Endodermal cell (in vitro differentiated cells): ENCODE results near the gene ARID5B. TPM values are rescaled to one million over a fixed set of nuclear protein-coding genes. Genes with fewer than 3 reads are reported as not detected.

ENCODE experiments used
- DNase-seq: peaks from one replicate; pipeline ENCODE4 v3.0.0-alpha.2; 2017
- H3K27ac ChIP-seq: 2 replicates; pipeline ENCODE4 v1.5.1; 2013; ENCODE audit warnings: mild to moderate bottlenecking, low read depth, low read length, moderate library complexity
- H3K27me3 ChIP-seq: 2 replicates; pipeline ENCODE4 v1.6.1; 2013; ENCODE audit warnings: mild to moderate bottlenecking, low read length, moderate library complexity; ENCODE audit not compliant: insufficient read depth, control insufficient read depth, poor library complexity, severe bottlenecking
- H3K36me3 ChIP-seq: 2 replicates; pipeline ENCODE4 v1.7.0; 2013; ENCODE audit warnings: mild to moderate bottlenecking, low read length, moderate library complexity; ENCODE audit not compliant: control insufficient read depth, insufficient read depth
- H3K4me1 ChIP-seq: one replicate; pipeline ENCODE4 v1.7.0; 2013; ENCODE audit warnings: low read length; ENCODE audit not compliant: control insufficient read depth, insufficient read depth
- H3K4me3 ChIP-seq: 2 replicates; pipeline ENCODE4 v1.5.1; 2013; ENCODE audit warnings: mild to moderate bottlenecking, low read length, moderate library complexity
- H3K9ac ChIP-seq: 2 replicates; pipeline ENCODE4 v1.6.1; 2013; ENCODE audit warnings: mild to moderate bottlenecking, low read length, moderate library complexity; ENCODE audit not compliant: poor library complexity, severe bottlenecking; ENCODE audit errors: extremely low read depth
- H3K9me3 ChIP-seq: 2 replicates; pipeline ENCODE4 v1.6.1; 2013; ENCODE audit warnings: mild to moderate bottlenecking, low read length, moderate library complexity; ENCODE audit not compliant: control insufficient read depth
- H3K27ac Mint-ChIP-seq: 2 replicates; pipeline ENCODE4 v1.8.0; 2020; ENCODE audit warnings: mixed read lengths
- H3K27me3 Mint-ChIP-seq: 2 replicates; pipeline ENCODE4 v1.8.0; 2021; ENCODE audit warnings: mild to moderate bottlenecking, mixed read lengths; ENCODE audit not compliant: insufficient read depth
- H3K36me3 Mint-ChIP-seq: 2 replicates; pipeline ENCODE4 v1.8.0; 2020; ENCODE audit warnings: low read depth, mixed read lengths
- H3K4me1 Mint-ChIP-seq: 2 replicates; pipeline ENCODE4 v1.8.0; 2020; ENCODE audit warnings: mixed read lengths
- H3K4me3 Mint-ChIP-seq: 2 replicates; pipeline ENCODE4 v1.8.0; 2020; ENCODE audit warnings: mild to moderate bottlenecking, moderate library complexity, mixed read lengths
- H3K9me3 Mint-ChIP-seq: 2 replicates; pipeline ENCODE4 v1.8.0; 2020; ENCODE audit warnings: mild to moderate bottlenecking, mixed read lengths
- CTCF ChIP-seq: fragments of 200-600 bp; sonication (generic); conservative IDR thresholded peaks from 2 replicates; pipeline ENCODE4 v1.5.0; 2021; ENCODE audit warnings: antibody characterized with exemption, mild to moderate bottlenecking
- WGBS, 2 experiments: methylation state at CpG; one replicate each; pipeline versions ENCODE4 v1.1.5 to v1.1.7; 2013; ENCODE audit warnings: missing lambda C conversion rate in 2 of 2, mixed read lengths in 1 of 2; ENCODE audit not compliant: insufficient coverage in 1 of 2, insufficient read length in 1 of 2; 5-methylcytosine and 5-hydroxymethylcytosine counted together
- total RNA-seq, 2 donors: library from RNA; stranded (reverse); fragmentation: NEBNext Ultra II Directional in 1 of 2; extraction: Animal tissue kit (Norgen Biotek cat#: 25700) in 1 of 2; gene quantifications; 2 replicates in 1 of 2; 3 replicates in 1 of 2; pipeline ENCODE4 v1.2.1, GENCODE V29; 2021

The ARID5B gene
- total RNA-seq, 2 donors from 2014 or later, result 1.2 to 1.8 TPM

- Histone ChIP-seq H3K36me3 (no peaks in the 10 kb centered on the region), H3K4me3 (no peak overlapping the region), H3K9me3 (no peaks in the 10 kb centered on the region), H3K27me3 (no peaks in the 10 kb centered on the region), H3K4me1 (no peaks in the 10 kb centered on the region), H3K27ac (no peak overlapping the region), H3K9ac (no peak overlapping the region)
- TF ChIP-seq CTCF, result no peak
- H3K9me3 Mint-ChIP-seq, result no peaks in the 10 kb centered on the region
- DNase-seq, result no peak
- WGBS, 2 experiments, result 90 to 91% methylated on average over 3 of the region's 3 CpGs
- H3K4me3 Mint-ChIP-seq, result no peak overlapping the region
- H3K36me3 Mint-ChIP-seq, result no peaks in the 10 kb centered on the region
- no peaks in the 10 kb centered on the region for H3K27me3 Mint-ChIP-seq
- H3K4me1 Mint-ChIP-seq, result peaks cover 3% of the 10 kb centered on the region
- no peak overlapping the region for H3K27ac Mint-ChIP-seq
These were observed 104.2 kb downstream of the ARID5B start for GRCh38 chr10:62005687-62006086.

GRCh38 chr10:62007145-62007544 is 105.6 kb downstream of the ARID5B start:
- H3K27ac Mint-ChIP-seq, result no peak overlapping the region
- H3K4me3 Mint-ChIP-seq, result no peak overlapping the region
- Histone ChIP-seq H3K4me3 (no peak overlapping the region), H3K9me3 (no peaks in the 10 kb centered on the region), H3K27ac (no peak overlapping the region), H3K27me3 (no peaks in the 10 kb centered on the region), H3K4me1 (no peaks in the 10 kb centered on the region), H3K9ac (no peak overlapping the region), H3K36me3 (no peaks in the 10 kb centered on the region)
- no peak for TF ChIP-seq CTCF
- WGBS, 2 experiments, result 75 to 86% methylated on average over 1 to 2 of the region's 2 CpGs
- no peaks in the 10 kb centered on the region for H3K9me3 Mint-ChIP-seq
- no peaks in the 10 kb centered on the region for H3K27me3 Mint-ChIP-seq
- peaks cover 3% of the 10 kb centered on the region for H3K4me1 Mint-ChIP-seq
- no peak for DNase-seq
- no peaks in the 10 kb centered on the region for H3K36me3 Mint-ChIP-seq

- H3K36me3 Mint-ChIP-seq, result no peaks in the 10 kb centered on the region
- no peak overlapping the region for H3K27ac Mint-ChIP-seq
- Histone ChIP-seq H3K9ac (no peak overlapping the region), H3K4me3 (no peak overlapping the region), H3K27me3 (no peaks in the 10 kb centered on the region), H3K9me3 (no peaks in the 10 kb centered on the region), H3K4me1 (no peaks in the 10 kb centered on the region), H3K36me3 (no peaks in the 10 kb centered on the region), H3K27ac (no peak overlapping the region)
- H3K27me3 Mint-ChIP-seq, result no peaks in the 10 kb centered on the region
- DNase-seq, result no peak
- H3K4me3 Mint-ChIP-seq, result no peak overlapping the region
- TF ChIP-seq CTCF, result no peak
- 89 to 96% methylated on average over 5 to 6 of the region's 6 CpGs for WGBS, 2 experiments
- H3K4me1 Mint-ChIP-seq, result peaks cover 3% of the 10 kb centered on the region
- no peaks in the 10 kb centered on the region for H3K9me3 Mint-ChIP-seq
These were observed 106.7 kb downstream of the ARID5B start for GRCh38 chr10:62008196-62008595.
